TTC549 (cell line): ENCODE measurements around the gene TAGLN.

ENCODE experiments used
- FAIRE-seq: peaks from 2 replicates; lab custom pipeline; 2012; peaks lifted over from hg19 to GRCh38; lab: Jason Lieb, UNC

The TAGLN gene

DNA sequence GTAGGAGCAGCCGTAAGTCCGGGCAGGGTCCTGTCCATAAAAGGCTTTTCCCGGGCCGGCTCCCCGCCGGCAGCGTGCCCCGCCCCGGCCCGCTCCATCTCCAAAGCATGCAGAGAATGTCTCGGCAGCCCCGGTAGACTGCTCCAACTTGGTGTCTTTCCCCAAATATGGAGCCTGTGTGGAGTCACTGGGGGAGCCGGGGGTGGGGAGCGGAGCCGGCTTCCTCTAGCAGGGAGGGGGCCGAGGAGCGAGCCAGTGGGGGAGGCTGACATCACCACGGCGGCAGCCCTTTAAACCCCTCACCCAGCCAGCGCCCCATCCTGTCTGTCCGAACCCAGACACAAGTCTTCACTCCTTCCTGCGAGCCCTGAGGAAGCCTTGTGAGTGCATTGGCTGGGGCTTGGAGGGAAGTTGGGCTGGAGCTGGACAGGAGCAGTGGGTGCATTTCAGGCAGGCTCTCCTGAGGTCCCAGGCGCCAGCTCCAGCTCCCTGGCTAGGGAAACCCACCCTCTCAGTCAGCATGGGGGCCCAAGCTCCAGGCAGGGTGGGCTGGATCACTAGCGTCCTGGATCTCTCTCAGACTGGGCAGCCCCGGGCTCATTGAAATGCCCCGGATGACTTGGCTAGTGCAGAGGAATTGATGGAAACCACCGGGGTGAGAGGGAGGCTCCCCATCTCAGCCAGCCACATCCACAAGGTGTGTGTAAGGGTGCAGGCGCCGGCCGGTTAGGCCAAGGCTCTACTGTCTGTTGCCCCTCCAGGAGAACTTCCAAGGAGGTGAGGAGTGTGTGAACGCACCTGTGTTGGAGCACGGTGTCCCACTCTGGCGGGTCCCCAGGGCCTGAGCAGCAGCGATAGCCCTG is at the start of gene TAGLN:
TSS of gene TAGLN (plus strand) at position 318 of the 863 bp plus-strand sequence. CDS start 3,644 bp downstream, outside the sequence.
- FAIRE-seq = no peak

GRCh38 chr11:117152066-117152465 is 47.1 kb upstream of the TAGLN start:
- no peak for FAIRE-seq

- no peak for FAIRE-seq
Measured at GRCh38 chr11:117154468-117154867, 44.7 kb upstream of the TAGLN start.

- FAIRE-seq = no peak
Measured at GRCh38 chr11:117157507-117157906, 41.7 kb upstream of the TAGLN start.

DNA sequence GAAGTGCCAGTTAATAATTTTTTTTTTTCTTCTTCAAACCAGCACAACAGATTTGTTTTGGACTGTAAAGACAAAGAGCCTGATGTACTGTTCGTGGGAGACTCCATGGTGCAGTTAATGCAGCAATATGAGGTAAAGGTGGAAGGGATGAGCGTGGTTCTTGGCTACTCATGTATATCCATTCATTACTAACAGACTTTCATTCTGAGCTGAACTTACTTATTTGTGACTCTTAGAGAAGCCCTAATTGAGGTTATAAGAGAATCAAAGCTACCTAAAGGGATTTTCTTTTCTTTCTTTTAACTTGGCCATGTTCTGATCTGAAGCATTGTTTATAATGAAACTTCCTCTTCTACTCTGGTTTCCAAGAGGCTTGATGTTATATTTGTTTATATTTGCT is 39.3 kb upstream of the TAGLN start:
- no peak for FAIRE-seq

- no peak for FAIRE-seq
Measured at GRCh38 chr11:117160826-117161225, 38.3 kb upstream of the TAGLN start.

DNA sequence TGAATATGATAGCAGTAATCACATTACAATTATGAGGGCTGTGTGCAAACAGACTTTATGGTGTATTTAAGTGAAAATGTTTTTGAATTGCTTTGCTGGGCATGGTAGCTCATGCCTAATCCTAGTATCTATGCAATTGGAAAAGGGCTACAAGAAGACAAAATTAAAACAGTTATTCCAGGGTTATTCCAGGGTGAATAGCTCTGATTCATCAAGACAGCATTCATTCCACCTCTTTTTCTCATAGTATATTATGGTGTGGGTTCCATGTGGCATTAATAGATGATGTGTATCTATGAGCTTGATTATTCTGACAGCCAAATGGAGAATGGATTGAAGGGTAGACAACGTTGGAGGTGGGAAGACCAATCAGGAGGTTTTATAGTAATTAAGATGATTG is 32.7 kb upstream of the TAGLN start:
- FAIRE-seq = no peak

- no peak for FAIRE-seq
Measured at GRCh38 chr11:117169736-117170135, 29.4 kb upstream of the TAGLN start.

- no peak for FAIRE-seq
Measured at GRCh38 chr11:117170210-117170609, 29.0 kb upstream of the TAGLN start.

- no peak for FAIRE-seq
Measured at GRCh38 chr11:117171007-117171403, 28.2 kb upstream of the TAGLN start.

DNA sequence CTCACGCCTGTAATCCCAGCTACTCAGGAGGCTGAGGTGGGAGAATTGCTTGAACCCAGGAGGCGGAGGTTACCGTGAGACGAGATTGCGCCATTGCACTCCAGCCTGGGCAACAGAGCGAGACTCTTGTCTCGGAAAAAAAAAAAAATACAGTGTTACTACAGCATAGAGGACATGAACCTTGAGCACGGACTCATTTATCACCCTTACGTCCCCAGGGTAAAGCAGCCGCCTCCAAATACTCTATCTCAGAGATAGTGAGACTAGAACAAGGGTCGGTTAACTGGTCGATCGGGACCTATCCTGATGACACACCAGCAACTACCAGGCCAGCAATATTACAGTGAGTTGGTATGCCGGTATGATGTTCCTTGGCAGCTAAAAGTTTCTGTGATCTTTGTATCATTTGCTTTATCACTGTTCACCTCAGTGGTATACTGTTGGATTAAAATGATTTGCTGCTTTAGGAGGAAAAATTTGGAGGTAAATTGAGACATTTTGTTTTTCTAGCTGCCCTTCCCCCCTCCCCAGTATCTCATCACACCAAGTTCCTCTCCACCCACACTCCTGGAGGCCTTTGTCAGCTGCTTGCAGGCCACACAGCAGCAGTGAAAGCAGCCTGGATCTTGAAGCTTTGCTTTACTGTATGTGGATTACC is 27.6 kb upstream of the TAGLN start:
- FAIRE-seq = no peak

- no peak for FAIRE-seq
Measured at GRCh38 chr11:117172724-117173421, 26.3 kb upstream of the TAGLN start.

GRCh38 chr11:117175104-117175503 is 24.1 kb upstream of the TAGLN start:
- no peak for FAIRE-seq

DNA sequence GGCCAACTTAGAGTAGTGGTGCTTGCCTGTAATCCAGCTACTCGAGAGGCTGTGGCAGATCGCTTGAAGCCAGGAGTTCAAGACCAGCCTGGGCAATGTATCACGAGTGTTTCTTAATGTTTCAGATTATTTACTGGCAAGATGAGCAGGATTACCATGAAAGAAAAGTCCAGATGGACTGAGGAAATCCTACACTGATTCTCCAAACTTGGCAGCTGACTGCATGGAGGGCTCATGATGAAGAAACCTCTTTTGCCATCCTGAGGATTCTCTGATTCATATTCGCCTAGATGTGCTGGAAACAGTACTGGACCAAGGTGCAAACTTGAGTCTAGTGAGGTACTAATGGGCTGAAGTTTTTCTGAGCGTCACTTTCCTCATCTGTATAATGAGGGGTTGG is 23.4 kb upstream of the TAGLN start:
- FAIRE-seq = no peak

DNA sequence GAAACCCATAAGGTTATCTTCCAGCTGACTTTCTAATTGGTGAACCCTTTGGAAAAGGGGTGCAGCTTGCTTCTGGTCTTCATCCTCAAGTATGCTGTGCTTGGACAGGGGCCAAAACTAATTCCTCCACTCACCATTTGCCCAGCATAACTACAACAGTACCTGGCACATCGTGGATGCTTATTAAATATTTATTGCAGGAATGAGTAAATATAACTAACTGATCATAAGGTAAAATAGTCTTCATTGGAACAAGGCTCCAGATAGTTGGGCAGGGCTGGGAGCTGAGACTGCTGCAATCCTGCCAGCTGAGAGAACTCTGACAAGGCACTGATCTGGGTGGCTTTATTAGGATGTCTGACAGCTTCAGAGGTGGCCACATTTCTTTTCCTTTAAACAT is 23.0 kb upstream of the TAGLN start:
- FAIRE-seq = no peak

DNA sequence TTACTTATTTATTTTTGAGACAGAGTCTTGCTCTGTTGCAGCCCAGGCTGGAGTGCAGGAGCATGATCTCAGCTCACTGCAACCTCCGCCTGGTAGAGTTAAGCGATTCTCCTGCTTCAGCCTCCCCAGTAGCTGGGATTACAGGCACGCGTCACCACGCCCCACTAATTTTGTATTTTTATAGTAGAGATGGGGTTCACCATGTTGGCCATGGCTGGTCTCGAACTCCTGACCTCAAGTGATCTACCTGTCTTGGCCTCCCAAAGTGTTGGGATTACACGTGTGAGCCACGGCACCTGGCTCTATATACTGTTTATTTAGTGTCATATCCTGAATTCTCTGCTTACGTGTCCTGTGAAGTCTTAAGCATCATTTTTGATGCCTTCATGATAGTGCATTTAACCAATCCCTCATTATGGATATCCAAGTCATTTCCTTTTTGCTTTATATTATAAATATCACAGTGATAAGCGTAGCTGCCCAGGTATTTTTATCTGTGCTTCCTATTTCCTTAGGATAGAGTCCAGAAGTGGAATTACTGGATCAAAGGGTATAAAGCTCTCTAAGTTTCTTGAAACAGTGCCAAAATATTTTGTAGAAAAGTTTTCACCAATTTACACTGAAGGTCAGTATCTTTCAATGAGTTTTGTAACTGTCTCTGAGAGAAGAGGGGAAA is 21.5 kb upstream of the TAGLN start:
- no peak for FAIRE-seq

DNA sequence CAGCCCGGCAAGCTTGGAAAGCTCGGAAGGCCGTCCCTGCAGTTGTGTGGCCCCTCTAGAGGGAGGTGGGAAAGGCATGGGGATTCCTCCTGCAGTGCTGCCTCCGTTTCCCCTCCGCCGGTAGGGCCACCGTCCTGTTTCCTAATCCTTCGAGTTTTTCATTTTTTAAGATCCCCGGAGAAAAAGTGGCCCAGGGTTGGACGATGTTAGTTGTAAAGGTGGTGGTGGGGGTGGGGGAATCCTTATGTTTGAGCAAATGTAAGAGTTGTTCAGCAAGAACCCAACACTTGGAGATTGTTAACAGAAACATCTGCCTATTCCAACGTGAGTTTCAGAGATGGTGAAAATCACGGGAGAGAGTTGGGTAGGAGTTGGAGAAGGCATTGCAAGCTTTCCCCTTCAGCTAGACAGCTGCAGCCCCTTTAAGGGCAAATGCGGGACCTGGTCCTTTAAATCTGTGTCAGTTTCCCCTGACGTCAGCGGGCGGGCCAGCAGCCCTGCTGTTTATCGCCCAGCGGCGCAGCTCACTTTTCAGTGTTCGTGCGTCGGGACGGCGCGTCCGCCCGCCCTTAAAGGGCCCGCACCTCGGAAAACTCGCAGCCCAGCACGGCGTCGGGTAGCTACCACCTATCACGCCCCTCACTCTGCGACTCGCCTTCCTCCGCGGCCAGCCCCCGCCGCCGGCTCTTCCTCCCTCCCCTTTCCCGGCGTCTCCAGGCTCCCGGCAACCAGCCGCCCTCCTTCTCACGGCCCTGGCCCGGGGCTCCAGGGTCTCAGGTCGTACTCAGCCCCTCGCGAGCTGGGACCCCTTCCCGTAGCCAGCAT is 20.7 kb upstream of the TAGLN start, which contains the start of gene SIDT2:
TSS of gene SIDT2 (plus strand) at position 534 of the 825 bp plus-strand sequence. CDS start 521 bp downstream, outside the sequence.
- FAIRE-seq = peak; percentile 92

- FAIRE-seq = no peak
Measured at GRCh38 chr11:117179048-117179999, 19.8 kb upstream of the TAGLN start.

DNA sequence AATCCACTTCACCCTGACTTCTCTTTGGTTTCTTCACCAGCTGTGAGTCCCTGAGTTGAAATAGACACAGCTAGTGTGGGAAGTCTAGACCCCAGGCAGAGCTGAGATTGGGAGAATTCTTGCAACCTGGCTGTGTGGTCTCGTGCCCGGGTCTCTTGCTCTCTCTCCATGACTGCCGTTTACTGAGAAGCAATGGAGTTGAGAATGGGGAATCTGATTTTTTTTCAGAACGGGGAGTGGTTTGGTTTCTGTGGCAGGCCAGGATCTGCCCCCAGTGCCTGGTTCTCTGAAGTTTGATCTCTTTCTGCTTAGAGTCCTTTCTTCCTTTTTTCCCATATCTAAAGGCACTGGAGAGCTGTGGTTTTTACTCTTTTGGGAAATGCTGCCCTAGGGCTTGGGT is 19.1 kb upstream of the TAGLN start:
- no peak for FAIRE-seq
